ENCODE data around the gene SNX22.
"Not testable (repeated sequence)": the region's sequence is repeated elsewhere in the genome, so short reads cannot be mapped to it uniquely, and the experiment has no call there.

Gene SNX22

DNA sequence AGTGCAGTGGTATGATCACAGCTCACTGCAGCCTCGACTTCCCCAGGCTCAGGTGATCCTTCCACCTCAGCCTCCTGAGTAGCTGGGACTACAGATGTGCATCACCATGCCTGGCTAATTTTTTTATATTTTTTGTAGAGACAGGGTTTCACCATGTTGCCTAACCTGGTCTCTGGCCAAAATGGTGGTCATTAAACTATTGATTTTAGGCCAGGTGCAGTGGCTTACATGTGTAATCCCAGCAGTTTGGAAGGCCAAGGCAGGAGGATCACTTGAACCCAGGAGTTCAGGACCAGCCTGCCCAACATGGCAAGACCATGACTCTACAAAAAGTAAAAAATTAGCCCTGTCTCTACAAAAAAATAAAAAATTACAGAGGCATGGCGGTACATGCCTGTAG, 31.2 kb upstream of the SNX22 start:
- not testable (repeated sequence) for H3K4me1 ChIP-seq (ENCODE audit: control insufficient read depth, insufficient read depth, low read length); H3K9ac ChIP-seq (ENCODE audit: low read depth, low read length); H3K4me2 ChIP-seq (ENCODE audit: low read length); H3K4me3 ChIP-seq (ENCODE audit: low read length); H3K27me3 ChIP-seq (ENCODE audit: control insufficient read depth, insufficient read depth, low read length); H3K9me3 ChIP-seq (replicated peaks; ENCODE audit: low read length)
- H3K36me3 ChIP-seq (ENCODE audit: insufficient read depth, low read length) = peaks cover 69% of the 10 kb centered on the region

GRCh38 chr15:64121614-64122013, 29.9 kb upstream of the SNX22 start:
- H3K4me2 ChIP-seq (ENCODE audit: low read length) = no peak overlapping the region
- no peaks in the 10 kb centered on the region for H3K9me3 ChIP-seq (replicated peaks; ENCODE audit: low read length)
- no peaks in the 10 kb centered on the region for H3K27me3 ChIP-seq (ENCODE audit: control insufficient read depth, insufficient read depth, low read length)
- H3K4me3 ChIP-seq (ENCODE audit: low read length) = no peak overlapping the region
- no peaks in the 10 kb centered on the region for H3K4me1 ChIP-seq (ENCODE audit: control insufficient read depth, insufficient read depth, low read length)
- no peak overlapping the region for H3K9ac ChIP-seq (ENCODE audit: low read depth, low read length)
- H3K36me3 ChIP-seq (ENCODE audit: insufficient read depth, low read length) = peaks cover 68% of the 10 kb centered on the region

- no peak overlapping the region for H3K4me3 ChIP-seq (ENCODE audit: low read length)
- no peaks in the 10 kb centered on the region for H3K27me3 ChIP-seq (ENCODE audit: control insufficient read depth, insufficient read depth, low read length)
- H3K4me1 ChIP-seq (ENCODE audit: control insufficient read depth, insufficient read depth, low read length) = no peaks in the 10 kb centered on the region
- peaks cover 73% of the 10 kb centered on the region for H3K36me3 ChIP-seq (ENCODE audit: insufficient read depth, low read length)
- H3K4me2 ChIP-seq (ENCODE audit: low read length) = no peak overlapping the region
- no peaks in the 10 kb centered on the region for H3K9me3 ChIP-seq (replicated peaks; ENCODE audit: low read length)
- H3K9ac ChIP-seq (ENCODE audit: low read depth, low read length) = no peak overlapping the region
Observed at GRCh38 chr15:64122444-64122843, 29.1 kb upstream of the SNX22 start.

DNA sequence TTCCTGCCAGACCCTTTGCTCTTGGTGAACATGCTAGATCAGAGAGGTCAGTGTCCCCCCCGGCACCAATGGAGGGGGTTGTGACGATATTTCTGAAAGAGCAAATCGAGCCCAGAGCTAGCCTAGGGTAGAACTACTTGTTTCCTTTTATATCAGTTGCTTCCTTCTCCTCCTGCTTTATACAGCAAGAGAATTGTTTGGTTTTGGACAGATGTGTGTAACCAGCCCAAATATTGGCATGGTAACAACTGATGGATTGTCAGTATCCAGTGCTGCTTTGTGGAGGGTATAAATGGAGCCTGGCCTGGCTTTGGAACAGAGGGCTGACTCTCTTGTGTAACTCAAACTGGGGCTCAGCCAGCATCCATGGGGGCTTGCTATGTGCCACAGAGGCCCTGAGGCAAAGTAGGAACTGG, 28.6 kb upstream of the SNX22 start:
- no peaks in the 10 kb centered on the region for H3K9me3 ChIP-seq (replicated peaks; ENCODE audit: low read length)
- no peak overlapping the region for H3K4me3 ChIP-seq (ENCODE audit: low read length)
- H3K27me3 ChIP-seq (ENCODE audit: control insufficient read depth, insufficient read depth, low read length) = no peaks in the 10 kb centered on the region
- H3K9ac ChIP-seq (ENCODE audit: low read depth, low read length) = no peak overlapping the region
- no peaks in the 10 kb centered on the region for H3K4me1 ChIP-seq (ENCODE audit: control insufficient read depth, insufficient read depth, low read length)
- no peak overlapping the region for H3K4me2 ChIP-seq (ENCODE audit: low read length)
- H3K36me3 ChIP-seq (ENCODE audit: insufficient read depth, low read length) = peaks cover 78% of the 10 kb centered on the region

DNA sequence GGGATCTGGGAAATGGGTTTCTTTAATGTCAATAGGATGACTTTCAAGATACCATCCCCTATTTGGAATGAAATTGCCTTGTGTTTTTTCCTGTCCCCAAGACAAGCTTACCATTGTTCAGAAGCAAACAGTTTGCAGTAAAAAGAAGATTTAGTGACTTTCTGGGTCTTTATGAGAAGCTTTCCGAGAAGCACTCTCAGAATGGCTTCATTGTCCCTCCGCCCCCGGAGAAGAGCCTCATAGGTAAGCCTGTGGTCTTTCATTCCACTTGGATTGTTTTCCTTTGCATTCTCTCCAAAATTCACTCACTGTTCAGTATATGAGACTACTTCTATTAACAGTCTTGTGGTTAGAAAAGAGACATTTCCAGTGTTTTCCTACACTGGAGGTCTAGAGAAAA, 25.6 kb upstream of the SNX22 start:
- peaks cover 76% of the 10 kb centered on the region for H3K36me3 ChIP-seq (ENCODE audit: insufficient read depth, low read length)
- no peak overlapping the region for H3K4me2 ChIP-seq (ENCODE audit: low read length)
- no peaks in the 10 kb centered on the region for H3K27me3 ChIP-seq (ENCODE audit: control insufficient read depth, insufficient read depth, low read length)

DNA sequence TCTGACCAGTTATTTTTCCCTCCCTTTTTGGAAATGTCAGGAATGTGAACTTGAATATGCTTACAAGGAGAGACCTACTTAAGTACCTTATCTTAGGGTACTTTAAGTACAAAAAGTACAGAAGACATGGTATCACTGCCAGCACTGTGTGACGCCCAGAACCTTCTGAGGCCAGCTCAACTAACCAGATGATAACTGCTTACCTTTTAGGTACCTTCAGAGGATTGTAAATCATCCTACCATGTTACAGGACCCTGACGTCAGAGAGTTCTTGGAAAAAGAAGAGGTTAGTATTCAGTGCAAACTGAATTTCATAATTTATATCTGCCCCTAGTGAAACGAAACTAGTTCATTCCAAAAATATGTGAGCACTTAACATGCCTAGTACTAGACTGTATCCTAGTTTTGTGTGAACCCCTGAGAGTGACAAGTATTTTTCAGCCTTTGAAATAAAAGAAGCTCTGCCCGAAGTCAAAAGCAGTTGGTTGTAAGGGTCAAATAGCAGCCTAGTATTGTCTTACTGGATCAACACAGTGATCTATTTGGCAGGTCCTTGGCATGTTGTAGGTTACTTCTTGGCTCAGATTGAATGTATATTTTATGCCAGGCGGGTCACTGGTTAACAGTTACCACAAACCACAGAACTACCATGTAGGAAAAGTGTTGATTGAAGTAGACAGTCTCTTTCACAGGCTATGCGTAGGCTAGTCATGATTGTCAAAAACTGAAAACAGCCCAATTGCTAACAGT, 23.8 kb upstream of the SNX22 start:
- H3K4me1 ChIP-seq (ENCODE audit: control insufficient read depth, insufficient read depth, low read length) = no peaks in the 10 kb centered on the region
- no peak overlapping the region for H3K4me3 ChIP-seq (ENCODE audit: low read length)
- no peak overlapping the region for H3K4me2 ChIP-seq (ENCODE audit: low read length)
- no peaks in the 10 kb centered on the region for H3K27me3 ChIP-seq (ENCODE audit: control insufficient read depth, insufficient read depth, low read length)
- no peaks in the 10 kb centered on the region for H3K9me3 ChIP-seq (replicated peaks; ENCODE audit: low read length)
- peaks cover 78% of the 10 kb centered on the region for H3K36me3 ChIP-seq (ENCODE audit: insufficient read depth, low read length)
- no peak overlapping the region for H3K9ac ChIP-seq (ENCODE audit: low read depth, low read length)

More for the DNA sequence above, 25.6 kb upstream of the SNX22 start:
- Histone ChIP-seq H3K9ac (ENCODE audit: low read depth, low read length) (no peak overlapping the region), H3K4me3 (ENCODE audit: low read length) (no peak overlapping the region), H3K9me3 (replicated peaks; ENCODE audit: low read length) (no peaks in the 10 kb centered on the region), H3K4me1 (ENCODE audit: control insufficient read depth, insufficient read depth, low read length) (no peaks in the 10 kb centered on the region)

GRCh38 chr15:64130159-64130558, 21.4 kb upstream of the SNX22 start:
- no peaks in the 10 kb centered on the region for H3K9me3 ChIP-seq (replicated peaks; ENCODE audit: low read length)
- no peaks in the 10 kb centered on the region for H3K4me1 ChIP-seq (ENCODE audit: control insufficient read depth, insufficient read depth, low read length)
- H3K4me3 ChIP-seq (ENCODE audit: low read length) = no peak overlapping the region
- no peak overlapping the region for H3K9ac ChIP-seq (ENCODE audit: low read depth, low read length)
- no peaks in the 10 kb centered on the region for H3K27me3 ChIP-seq (ENCODE audit: control insufficient read depth, insufficient read depth, low read length)
- peaks cover 76% of the 10 kb centered on the region for H3K36me3 ChIP-seq (ENCODE audit: insufficient read depth, low read length)
- H3K4me2 ChIP-seq (ENCODE audit: low read length) = no peak overlapping the region

GRCh38 chr15:64131547-64131946, 20.0 kb upstream of the SNX22 start:
- Histone ChIP-seq H3K27me3 (ENCODE audit: control insufficient read depth, insufficient read depth, low read length) (no peaks in the 10 kb centered on the region), H3K4me2 (ENCODE audit: low read length) (no peak overlapping the region), H3K9me3 (replicated peaks; ENCODE audit: low read length) (no peaks in the 10 kb centered on the region), H3K4me3 (ENCODE audit: low read length) (no peak overlapping the region), H3K9ac (ENCODE audit: low read depth, low read length) (no peak overlapping the region), H3K4me1 (ENCODE audit: control insufficient read depth, insufficient read depth, low read length) (no peaks in the 10 kb centered on the region), H3K36me3 (ENCODE audit: insufficient read depth, low read length) (peaks cover 75% of the 10 kb centered on the region)

GRCh38 chr15:64132217-64132616, 19.3 kb upstream of the SNX22 start:
- Histone ChIP-seq H3K36me3 (ENCODE audit: insufficient read depth, low read length) (peaks cover 78% of the 10 kb centered on the region), H3K9me3 (replicated peaks; ENCODE audit: low read length) (no peaks in the 10 kb centered on the region), H3K4me2 (ENCODE audit: low read length) (no peak overlapping the region), H3K4me1 (ENCODE audit: control insufficient read depth, insufficient read depth, low read length) (no peaks in the 10 kb centered on the region), H3K9ac (ENCODE audit: low read depth, low read length) (no peak overlapping the region), H3K4me3 (ENCODE audit: low read length) (no peak overlapping the region), H3K27me3 (ENCODE audit: control insufficient read depth, insufficient read depth, low read length) (no peaks in the 10 kb centered on the region)

DNA sequence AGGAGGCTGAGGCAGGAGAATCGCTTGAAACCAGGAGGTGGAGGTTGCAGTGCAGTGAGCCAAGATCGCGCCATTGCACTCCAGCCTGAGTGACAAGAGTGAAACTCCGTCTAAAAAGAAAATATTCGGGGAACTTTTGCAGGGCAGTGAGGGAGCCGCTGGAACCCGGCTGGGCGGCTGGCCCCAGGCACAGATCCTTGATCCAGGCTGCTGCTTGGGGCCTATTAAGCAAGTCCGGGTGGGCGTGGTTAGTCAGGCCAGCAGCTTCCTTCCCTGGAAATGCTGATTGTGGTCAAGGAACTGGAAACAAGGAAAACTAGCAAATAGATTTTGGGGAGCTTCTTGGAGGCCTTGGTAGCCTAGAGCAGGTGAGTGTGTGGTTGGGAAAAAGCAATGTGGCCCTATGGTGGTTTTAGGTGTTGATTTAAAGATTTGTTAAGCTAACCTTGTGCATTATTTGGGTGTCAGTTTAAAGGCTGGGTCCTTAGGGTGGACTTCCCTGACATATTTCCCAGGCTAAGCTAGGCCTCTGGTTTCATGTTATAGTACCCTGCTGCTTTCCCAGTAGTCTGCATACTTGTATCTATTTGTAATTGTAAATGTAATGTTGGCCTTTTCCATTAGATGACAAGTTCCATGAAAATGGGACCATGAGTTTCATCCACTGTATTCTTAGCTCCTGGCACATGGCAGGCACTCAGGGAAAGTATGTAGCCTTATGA, 17.7 kb upstream of the SNX22 start:
- Histone ChIP-seq H3K9me3 (replicated peaks; ENCODE audit: low read length) (no peaks in the 10 kb centered on the region), H3K36me3 (ENCODE audit: insufficient read depth, low read length) (peaks cover 80% of the 10 kb centered on the region), H3K9ac (ENCODE audit: low read depth, low read length) (no peak overlapping the region), H3K4me3 (ENCODE audit: low read length) (no peak overlapping the region), H3K4me2 (ENCODE audit: low read length) (no peak overlapping the region), H3K27me3 (ENCODE audit: control insufficient read depth, insufficient read depth, low read length) (no peaks in the 10 kb centered on the region), H3K4me1 (ENCODE audit: control insufficient read depth, insufficient read depth, low read length) (no peaks in the 10 kb centered on the region)

DNA sequence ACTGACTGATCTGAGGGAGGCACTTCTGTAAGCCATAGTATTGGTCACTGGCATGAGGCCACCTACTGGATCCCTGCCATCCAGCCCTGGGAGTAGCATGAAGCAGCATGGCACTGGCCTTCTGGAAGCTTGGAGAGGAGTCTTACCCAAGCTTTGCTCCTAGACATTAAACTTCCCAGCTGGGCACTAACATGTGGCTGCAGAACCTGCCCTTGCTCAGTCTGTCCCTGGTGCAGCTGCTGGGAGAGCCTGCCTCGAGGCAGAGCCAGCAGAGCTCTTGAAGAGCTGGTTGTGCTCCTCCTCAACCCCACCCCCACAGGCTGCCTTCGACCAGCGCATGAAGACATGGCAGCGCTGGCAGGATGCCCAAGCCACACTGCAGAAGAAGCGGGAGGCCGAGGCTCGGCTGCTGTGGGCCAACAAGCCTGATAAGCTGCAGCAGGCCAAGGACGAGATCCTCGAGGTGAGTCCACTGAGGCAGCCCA, 17.1 kb upstream of the SNX22 start:
- Histone ChIP-seq H3K36me3 (ENCODE audit: insufficient read depth, low read length) (peaks cover 78% of the 10 kb centered on the region), H3K9ac (ENCODE audit: low read depth, low read length) (no peak overlapping the region), H3K4me2 (ENCODE audit: low read length) (no peak overlapping the region), H3K27me3 (ENCODE audit: control insufficient read depth, insufficient read depth, low read length) (no peaks in the 10 kb centered on the region), H3K9me3 (replicated peaks; ENCODE audit: low read length) (no peaks in the 10 kb centered on the region), H3K4me1 (ENCODE audit: control insufficient read depth, insufficient read depth, low read length) (no peaks in the 10 kb centered on the region), H3K4me3 (ENCODE audit: low read length) (no peak overlapping the region)

GRCh38 chr15:64136347-64136746, 15.2 kb upstream of the SNX22 start:
- Histone ChIP-seq H3K36me3 (ENCODE audit: insufficient read depth, low read length) (peaks cover 66% of the 10 kb centered on the region), H3K4me1 (ENCODE audit: control insufficient read depth, insufficient read depth, low read length) (no peaks in the 10 kb centered on the region), H3K9ac (ENCODE audit: low read depth, low read length) (no peak overlapping the region), H3K9me3 (replicated peaks; ENCODE audit: low read length) (no peaks in the 10 kb centered on the region), H3K4me3 (ENCODE audit: low read length) (no peak overlapping the region), H3K27me3 (ENCODE audit: control insufficient read depth, insufficient read depth, low read length) (no peaks in the 10 kb centered on the region), H3K4me2 (ENCODE audit: low read length) (no peak overlapping the region)
